ENCODE measurements around the gene PDLIM1.
A peak's percentile ranks its signal among the peaks of the same experiment; 100 is the strongest.

The PDLIM1 gene

GRCh38 chr10:95314192-95314918, 23.6 kb upstream of the PDLIM1 start:
- no peak for DNase-seq (ENCODE audit: low read depth)

- DNase-seq (ENCODE audit: low read depth) = no peak
Measured at GRCh38 chr10:95312986-95313495, 22.2 kb upstream of the PDLIM1 start.

GRCh38 chr10:95312257-95312656, 21.5 kb upstream of the PDLIM1 start:
- no peak for DNase-seq (ENCODE audit: low read depth)

GRCh38 chr10:95309958-95310357, 19.2 kb upstream of the PDLIM1 start:
- DNase-seq (ENCODE audit: low read depth) = no peak

GRCh38 chr10:95308389-95309302, 17.8 kb upstream of the PDLIM1 start:
- DNase-seq (ENCODE audit: low read depth) = peak; percentile 93

- DNase-seq (ENCODE audit: low read depth) = no peak
Measured at GRCh38 chr10:95306851-95307250, 16.0 kb upstream of the PDLIM1 start.

GRCh38 chr10:95306318-95306650, 15.5 kb upstream of the PDLIM1 start:
- no peak for DNase-seq (ENCODE audit: low read depth)

GRCh38 chr10:95305606-95306317, 15.0 kb upstream of the PDLIM1 start:
- DNase-seq (ENCODE audit: low read depth) = no peak

- DNase-seq (ENCODE audit: low read depth) = no peak
Measured at GRCh38 chr10:95304976-95305375, 14.2 kb upstream of the PDLIM1 start.

- DNase-seq (ENCODE audit: low read depth) = no peak
Measured at GRCh38 chr10:95304463-95304862, 13.7 kb upstream of the PDLIM1 start.

GRCh38 chr10:95303950-95304349, 13.1 kb upstream of the PDLIM1 start:
- DNase-seq (ENCODE audit: low read depth) = no peak

GRCh38 chr10:95303535-95303934, 12.7 kb upstream of the PDLIM1 start:
- DNase-seq (ENCODE audit: low read depth) = no peak

- DNase-seq (ENCODE audit: low read depth) = no peak
Measured at GRCh38 chr10:95300022-95300539, 9.3 kb upstream of the PDLIM1 start.

GRCh38 chr10:95297402-95297801, 6.6 kb upstream of the PDLIM1 start:
- DNase-seq (ENCODE audit: low read depth) = no peak

GRCh38 chr10:95296764-95297163, 6.0 kb upstream of the PDLIM1 start:
- DNase-seq (ENCODE audit: low read depth) = no peak

- DNase-seq (ENCODE audit: low read depth) = no peak
Measured at GRCh38 chr10:95295031-95295755, 4.4 kb upstream of the PDLIM1 start.

- no peak for DNase-seq (ENCODE audit: low read depth)
Measured at GRCh38 chr10:95293631-95294030, 2.8 kb upstream of the PDLIM1 start.

- no peak for DNase-seq (ENCODE audit: low read depth)
Measured at GRCh38 chr10:95291365-95292039, 699 bp upstream of the PDLIM1 start.

- DNase-seq (ENCODE audit: low read depth) = no peak
Measured at GRCh38 chr10:95289921-95290421, 832 bp downstream of the PDLIM1 start.

- DNase-seq (ENCODE audit: low read depth) = no peak
Measured at GRCh38 chr10:95289003-95289920, 1.5 kb downstream of the PDLIM1 start.

Measured in HS-5 (cell line).